AG09309 (cell line): ENCODE results near the gene TNP2.
A peak's percentile ranks its signal among the peaks of the same experiment; 100 is the strongest.

Experiments
- DNase-seq: peaks from one replicate; pipeline ENCODE4 v3.0.0-alpha.2; 2010; ENCODE audit warnings: low read depth
- H3K4me3 ChIP-seq: 2 replicates; pipeline ENCODE4 v1.5.1; 2011; ENCODE audit warnings: mild to moderate bottlenecking, low read depth, low read length, moderate library complexity; ENCODE audit not compliant: control insufficient read depth
- CTCF ChIP-seq: IDR thresholded peaks from 2 replicates; pipeline ENCODE4 v1.5.1; 2011; ENCODE audit warnings: mild to moderate bottlenecking, low read depth, low read length, inconsistent platforms; ENCODE audit not compliant: insufficient read depth, control insufficient read depth; ENCODE audit errors: missing control alignments

TNP2 gene

GRCh38 chr16:11312718-11313492 is 43.8 kb upstream of the TNP2 start:
- no peak for TF ChIP-seq CTCF
- DNase-seq: peak; percentile 27
- H3K4me3 ChIP-seq: no peak overlapping the region

GRCh38 chr16:11310997-11311561 is 42.0 kb upstream of the TNP2 start:
- H3K4me3 ChIP-seq: no peak overlapping the region
- TF ChIP-seq CTCF: no peak
- DNase-seq: no peak

- no peak overlapping the region for H3K4me3 ChIP-seq
- TF ChIP-seq CTCF: no peak
Observed at GRCh38 chr16:11310634-11310977, 41.5 kb upstream of the TNP2 start.

GRCh38 chr16:11309895-11310633 is 40.9 kb upstream of the TNP2 start:
- DNase-seq: no peak
- TF ChIP-seq CTCF: no peak
- H3K4me3 ChIP-seq: no peak overlapping the region

More at GRCh38 chr16:11310634-11310977, 41.5 kb upstream of the TNP2 start:
- no peak for DNase-seq

- no peak for TF ChIP-seq CTCF
- no peak overlapping the region for H3K4me3 ChIP-seq
- no peak for DNase-seq
Observed at GRCh38 chr16:11308493-11309283, 39.6 kb upstream of the TNP2 start.

GRCh38 chr16:11307639-11308492 is 38.7 kb upstream of the TNP2 start:
- no peak overlapping the region for H3K4me3 ChIP-seq
- no peak for DNase-seq
- no peak for TF ChIP-seq CTCF
